K562 (cell line): ENCODE measurements around the gene ATPAF2. TPM values are rescaled to one million over a fixed set of nuclear protein-coding genes. Genes with fewer than 3 reads are reported as not detected.

Source experiments
- MAFK ChIP-seq: IDR thresholded peaks from 2 replicates; pipeline ENCODE4 v1.6.1; 2011; ENCODE audit warnings: low read length, improper control_type of control experiment
- NKRF ChIP-seq: fragments of 450-650 bp; IDR thresholded peaks from 2 replicates; pipeline ENCODE4 v1.6.1; 2016; ENCODE audit warnings: borderline replicate concordance
- SREBF1 ChIP-seq: fragments of 150-350 bp; IDR thresholded peaks from 2 replicates; pipeline ENCODE4 v1.6.1; 2014; ENCODE audit warnings: antibody characterized with exemption, low read depth, low read length, borderline replicate concordance
- TAL1 ChIP-seq: fragments of 450-650 bp; IDR thresholded peaks from 2 replicates; pipeline ENCODE4 v1.6.1; 2016; ENCODE audit warnings: mild to moderate bottlenecking
- U2AF2 ChIP-seq: fragments of 200-400 bp; formaldehyde crosslinking; optimal IDR thresholded peaks from 2 replicates; pipeline ENCODE3; 2017; ENCODE audit warnings: low read depth, mild to moderate bottlenecking, low read length
- ZC3H4 ChIP-seq: sonication (generic); formaldehyde crosslinking; IDR thresholded peaks from 2 replicates; pipeline ENCODE4 v1.9.0; 2021; ENCODE audit warnings: missing genetic modification reagents, borderline replicate concordance
- polyA plus RNA-seq, 8 experiments: library from polyadenylated mRNA; depleted of rRNA in 4 of 8; stranded (reverse) in 5 of 8; unstranded in 3 of 8; fragments of >200 nt; fragmentation: Nextera tagmentation in 2 of 8; fragmentation: Illumina TruSeq in 1 of 8; extraction: Ambion mirVana in 2 of 8; extraction: Trizol in 1 of 8; gene quantifications; 2 replicates each; pipeline versions ENCODE4 v1.2.1 to v1.2.3, GENCODE V29; 2011 to 2014; ENCODE audit warnings: inconsistent platforms in 1 of 8, missing spikeins in 1 of 8
- total RNA-seq, 7 experiments: library from RNA; depleted of rRNA in 6 of 7; stranded (reverse); fragments of >200 nt in 6 of 7; fragmentation: Illumina TruSeq in 2 of 7; extraction: Trizol in 2 of 7; gene quantifications; 2 replicates each; pipeline versions ENCODE4 v1.2.1 to v1.2.3, GENCODE V29; 2011 to 2021; ENCODE audit warnings: low replicate concordance in 1 of 7
- TF ChIP-seq, protein P1 (sequence below): fragments of 250-450 bp; sonication (Bioruptor Pico); IDR thresholded peaks from 2 replicates; pipeline ENCODE4 v1.4.0; 2020; ENCODE audit warnings: mild to moderate bottlenecking

Gene ATPAF2
- total and polyA plus RNA-seq, 9 of the 15 experiments (the other 6 are each of a cell fraction or from before 2014, with no cell fraction given): 2.1 to 19.2 (median 11.3) TPM

DNA sequence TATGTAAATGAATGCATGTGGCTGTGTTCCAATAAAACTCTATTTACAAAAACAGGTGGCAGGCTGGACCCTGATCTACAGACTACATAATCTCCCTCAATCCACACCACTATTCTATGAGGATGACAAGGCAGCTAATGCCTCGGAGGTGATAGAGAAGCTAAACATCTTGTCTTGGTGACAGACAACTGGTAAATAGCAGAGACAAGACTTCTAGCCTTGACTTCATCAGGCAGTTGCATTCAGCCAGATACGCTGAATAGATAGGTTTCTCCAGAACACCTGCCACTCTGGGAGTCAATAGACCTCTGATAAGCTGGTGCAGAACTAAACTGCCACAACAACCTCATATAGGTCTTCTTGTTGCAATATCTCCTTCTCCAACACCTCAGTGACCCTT lies 3.3 kb downstream of the ATPAF2 start (continued):
- TF ChIP-seq TAL1: peak; percentile 87
- TF ChIP-seq MAFK: 0 out of 2 replicates have a peak, but pooled peaks have one; percentile 10
- TF ChIP-seq NKRF: no peak
- TF ChIP-seq, protein P1, sequence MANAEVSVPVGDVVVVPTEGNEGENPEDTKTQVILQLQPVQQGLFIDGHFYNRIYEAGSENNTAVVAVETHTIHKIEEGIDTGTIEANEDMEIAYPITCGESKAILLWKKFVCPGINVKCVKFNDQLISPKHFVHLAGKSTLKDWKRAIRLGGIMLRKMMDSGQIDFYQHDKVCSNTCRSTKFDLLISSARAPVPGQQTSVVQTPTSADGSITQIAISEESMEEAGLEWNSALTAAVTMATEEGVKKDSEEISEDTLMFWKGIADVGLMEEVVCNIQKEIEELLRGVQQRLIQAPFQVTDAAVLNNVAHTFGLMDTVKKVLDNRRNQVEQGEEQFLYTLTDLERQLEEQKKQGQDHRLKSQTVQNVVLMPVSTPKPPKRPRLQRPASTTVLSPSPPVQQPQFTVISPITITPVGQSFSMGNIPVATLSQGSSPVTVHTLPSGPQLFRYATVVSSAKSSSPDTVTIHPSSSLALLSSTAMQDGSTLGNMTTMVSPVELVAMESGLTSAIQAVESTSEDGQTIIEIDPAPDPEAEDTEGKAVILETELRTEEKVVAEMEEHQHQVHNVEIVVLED (CRISPR knock-in tag): no peak
- no peak for TF ChIP-seq ZC3H4 (CRISPR knock-in tag)
- no peak for TF ChIP-seq U2AF2
- no peak for TF ChIP-seq SREBF1
